Measurements from ENCODE around the gene DMD.

Gene DMD

DNA sequence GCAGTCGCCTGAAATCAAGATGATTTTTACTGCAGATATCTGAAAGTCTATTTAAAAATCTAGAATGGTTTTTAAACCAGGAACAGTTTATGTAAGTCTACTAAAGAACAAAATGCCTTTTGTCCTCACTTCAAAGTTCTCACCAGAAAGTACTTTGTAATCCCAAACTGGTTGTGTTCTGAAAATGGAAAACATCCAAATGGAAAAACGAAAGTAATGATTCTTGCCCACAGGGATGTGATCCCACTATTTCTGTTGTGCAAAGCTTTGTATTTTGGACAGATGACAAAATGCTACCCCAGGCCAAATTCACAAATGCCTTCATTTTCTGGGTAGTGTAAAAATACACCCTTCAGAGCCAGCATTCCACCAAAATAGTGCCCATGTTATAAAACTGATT, 1874.0 kb downstream of the DMD start:
- Histone ChIP-seq H3K9me3 (ENCODE audit: control insufficient read depth, low read length) (no peaks in the 10 kb centered on the region), H3K36me3 (ENCODE audit: control insufficient read depth, insufficient read depth, low read length) (no peaks in the 10 kb centered on the region), H3K4me1 (ENCODE audit: control insufficient read depth, insufficient read depth, low read length, poor library complexity, severe bottlenecking) (peaks cover 4% of the 10 kb centered on the region), H3K4me3 (ENCODE audit: extremely low read depth, insufficient read depth, low read length, poor library complexity, severe bottlenecking) (no peak overlapping the region), H3K27ac (ENCODE audit: low read depth, low read length, severe bottlenecking) (no peak overlapping the region)
- 100% methylated on average over 1 of the region's 2 CpGs; no CpG with 5 or more reads in 1 of the 2 experiments for WGBS, 2 experiments (ENCODE audit: insufficient coverage in 2 of 2)

DNA sequence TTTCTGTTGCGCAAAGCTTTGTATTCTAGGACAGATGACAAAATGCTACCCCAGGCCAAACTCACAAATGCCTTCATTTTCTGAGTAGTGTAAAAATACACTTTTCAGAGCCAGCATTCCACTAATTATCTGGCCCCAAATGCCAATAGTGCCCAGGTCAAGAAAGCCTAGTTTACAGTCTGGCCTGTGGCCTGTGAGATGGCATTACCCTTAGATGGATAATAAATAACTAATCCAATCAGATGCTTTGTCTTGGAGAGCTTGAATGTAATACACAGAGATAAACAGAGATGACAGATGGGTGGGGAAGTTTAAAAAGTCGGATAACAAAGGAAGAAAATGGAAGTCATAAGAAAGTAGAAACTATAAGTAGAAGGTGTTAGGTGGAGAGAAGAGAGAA, 1874.9 kb downstream of the DMD start:
- no peak overlapping the region for H3K4me3 ChIP-seq (ENCODE audit: extremely low read depth, insufficient read depth, low read length, poor library complexity, severe bottlenecking)
- H3K4me1 ChIP-seq (ENCODE audit: control insufficient read depth, insufficient read depth, low read length, poor library complexity, severe bottlenecking) = peaks cover 4% of the 10 kb centered on the region
- H3K36me3 ChIP-seq (ENCODE audit: control insufficient read depth, insufficient read depth, low read length) = no peaks in the 10 kb centered on the region
- no peak overlapping the region for H3K27ac ChIP-seq (ENCODE audit: low read depth, low read length, severe bottlenecking)
- H3K9me3 ChIP-seq (ENCODE audit: control insufficient read depth, low read length) = no peaks in the 10 kb centered on the region
- 50 to 83% methylated on average over 1 of the region's 2 CpGs for WGBS, 2 experiments (ENCODE audit: insufficient coverage in 2 of 2)

DNA sequence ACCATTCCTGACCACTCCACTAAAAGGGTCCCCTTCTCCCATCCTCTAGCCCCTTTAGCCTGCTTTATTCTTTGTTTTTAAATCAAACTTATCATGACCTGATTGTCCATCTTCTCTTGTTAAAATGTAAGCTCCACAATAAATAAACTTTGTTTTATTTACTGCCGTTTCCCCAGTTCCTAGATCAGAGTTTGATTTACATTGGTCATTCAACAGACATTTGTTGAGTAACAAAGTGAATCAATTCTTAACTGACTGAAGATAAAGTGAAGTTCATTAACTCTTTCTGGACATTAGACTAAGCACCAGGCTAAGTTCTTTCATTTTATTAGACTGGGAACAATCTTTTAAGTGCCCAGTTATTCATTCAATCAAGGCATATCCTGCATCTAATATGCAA, 1876.4 kb downstream of the DMD start:
- no peaks in the 10 kb centered on the region for H3K36me3 ChIP-seq (ENCODE audit: control insufficient read depth, insufficient read depth, low read length)
- H3K27ac ChIP-seq (ENCODE audit: low read depth, low read length, severe bottlenecking) = no peak overlapping the region
- H3K4me1 ChIP-seq (ENCODE audit: control insufficient read depth, insufficient read depth, low read length, poor library complexity, severe bottlenecking) = peaks cover 4% of the 10 kb centered on the region
- H3K4me3 ChIP-seq (ENCODE audit: extremely low read depth, insufficient read depth, low read length, poor library complexity, severe bottlenecking) = no peak overlapping the region
- WGBS, 2 experiments (ENCODE audit: insufficient coverage in 2 of 2) = no CpG with 5 or more reads among the region's 1 CpG
- H3K9me3 ChIP-seq (ENCODE audit: control insufficient read depth, low read length) = no peaks in the 10 kb centered on the region

DNA sequence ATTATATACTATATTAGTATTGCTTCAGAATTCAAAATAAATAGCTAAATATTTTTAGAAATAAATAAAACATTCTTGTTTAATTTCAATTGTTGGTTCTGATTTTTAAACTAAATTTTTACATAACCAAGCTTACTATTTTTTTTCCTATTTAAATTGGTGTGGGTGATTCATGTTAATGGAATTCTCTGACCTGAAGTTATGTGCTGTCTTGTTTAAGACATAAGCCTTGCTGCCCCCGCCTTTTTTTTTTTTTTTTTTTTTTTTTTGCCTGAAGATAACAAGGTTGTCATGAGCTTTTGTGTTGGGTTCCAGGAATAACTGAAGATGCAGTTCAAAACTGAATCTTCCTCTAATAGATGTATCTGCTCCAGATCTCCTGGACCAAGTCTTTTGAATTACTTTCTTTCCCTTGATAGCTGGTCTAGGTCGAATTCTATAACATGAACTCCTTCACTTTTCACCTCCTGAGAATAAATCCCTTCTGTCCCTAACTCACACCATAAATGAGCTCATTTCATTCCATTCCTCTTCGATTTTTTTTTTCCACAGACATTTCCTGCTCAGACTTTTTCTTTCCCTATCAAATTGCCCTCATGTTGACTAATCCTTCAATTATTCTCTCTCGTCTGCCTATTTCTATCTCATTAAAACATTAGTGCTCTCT, 1878.1 kb downstream of the DMD start:
- WGBS, 2 experiments (ENCODE audit: insufficient coverage in 2 of 2) = 51 to 74% methylated on average over 2 of the region's 4 CpGs
- Histone ChIP-seq H3K36me3 (ENCODE audit: control insufficient read depth, insufficient read depth, low read length) (no peaks in the 10 kb centered on the region), H3K27ac (ENCODE audit: low read depth, low read length, severe bottlenecking) (peak overlapping the region; percentile 83), H3K9me3 (ENCODE audit: control insufficient read depth, low read length) (no peaks in the 10 kb centered on the region), H3K4me3 (ENCODE audit: extremely low read depth, insufficient read depth, low read length, poor library complexity, severe bottlenecking) (no peak overlapping the region), H3K4me1 (ENCODE audit: control insufficient read depth, insufficient read depth, low read length, poor library complexity, severe bottlenecking) (peaks cover 4% of the 10 kb centered on the region)

DNA sequence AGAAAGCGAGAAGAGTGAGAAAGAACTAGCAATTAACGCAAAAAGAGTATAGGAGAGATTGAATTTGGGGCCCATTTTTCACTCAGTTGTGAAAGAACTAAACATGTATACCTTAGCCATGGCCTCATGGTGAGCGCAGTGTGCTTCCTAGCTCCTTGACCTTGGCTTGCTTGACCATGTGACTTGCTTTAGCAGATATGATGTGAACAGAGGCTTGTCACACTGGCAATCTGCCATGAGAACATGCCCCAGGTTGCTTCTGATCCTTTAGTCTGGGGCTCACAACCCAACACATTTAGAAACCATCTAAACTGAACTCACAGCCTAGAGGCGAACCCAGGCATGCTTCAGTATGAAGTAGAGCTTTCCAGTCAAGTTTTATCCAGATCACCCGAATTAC, 1879.4 kb downstream of the DMD start:
- no peaks in the 10 kb centered on the region for H3K9me3 ChIP-seq (ENCODE audit: control insufficient read depth, low read length)
- peaks cover 4% of the 10 kb centered on the region for H3K4me1 ChIP-seq (ENCODE audit: control insufficient read depth, insufficient read depth, low read length, poor library complexity, severe bottlenecking)
- no peak overlapping the region for H3K27ac ChIP-seq (ENCODE audit: low read depth, low read length, severe bottlenecking)
- 80 to 100% methylated on average over 1 of the region's 5 CpGs for WGBS, 2 experiments (ENCODE audit: insufficient coverage in 2 of 2)
- H3K4me3 ChIP-seq (ENCODE audit: extremely low read depth, insufficient read depth, low read length, poor library complexity, severe bottlenecking) = no peak overlapping the region
- H3K36me3 ChIP-seq (ENCODE audit: control insufficient read depth, insufficient read depth, low read length) = no peaks in the 10 kb centered on the region

DNA sequence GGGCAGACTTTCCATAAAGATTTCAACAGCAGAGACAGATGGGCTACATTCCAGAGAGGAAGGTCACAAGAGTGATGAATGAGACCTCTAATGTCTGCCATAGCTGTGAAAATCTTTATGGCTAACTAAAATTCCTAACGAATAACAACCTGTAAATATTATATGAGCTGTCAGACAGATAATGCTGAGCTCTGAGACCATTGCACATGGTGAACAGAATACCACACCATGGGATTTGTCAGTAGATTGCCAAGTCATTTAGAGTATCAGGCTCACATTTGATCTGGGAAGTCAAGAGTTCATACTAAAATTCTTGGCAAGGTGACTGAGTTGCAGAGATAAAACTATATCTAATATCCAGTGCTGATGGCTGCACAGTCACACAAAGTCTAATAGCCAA, 1880.3 kb downstream of the DMD start:
- Histone ChIP-seq H3K4me3 (ENCODE audit: extremely low read depth, insufficient read depth, low read length, poor library complexity, severe bottlenecking) (no peak overlapping the region), H3K27ac (ENCODE audit: low read depth, low read length, severe bottlenecking) (no peak overlapping the region), H3K4me1 (ENCODE audit: control insufficient read depth, insufficient read depth, low read length, poor library complexity, severe bottlenecking) (peaks cover 4% of the 10 kb centered on the region), H3K36me3 (ENCODE audit: control insufficient read depth, insufficient read depth, low read length) (no peaks in the 10 kb centered on the region), H3K9me3 (ENCODE audit: control insufficient read depth, low read length) (no peaks in the 10 kb centered on the region)
- no CpG with 5 or more reads among the region's 1 CpG for WGBS, 2 experiments (ENCODE audit: insufficient coverage in 2 of 2)

DNA sequence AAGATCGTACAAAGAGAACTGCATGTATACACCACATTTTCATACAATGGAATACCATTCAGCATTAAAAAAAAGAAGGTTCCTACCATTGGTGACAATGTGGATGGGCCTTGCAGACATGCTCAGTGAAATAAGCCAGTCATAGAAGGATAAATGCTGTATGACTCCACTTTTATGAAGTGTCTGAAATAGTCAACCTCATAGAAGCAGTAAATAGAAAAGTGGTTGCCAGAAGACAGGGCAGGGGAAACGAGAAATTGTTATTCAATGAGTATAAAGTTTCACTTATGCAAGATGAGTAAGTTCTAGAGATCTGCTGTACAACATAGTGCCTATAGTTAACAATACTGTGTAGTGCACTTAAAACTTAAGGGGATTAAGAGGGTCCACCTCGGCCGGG, 1882.1 kb downstream of the DMD start:
- no peaks in the 10 kb centered on the region for H3K9me3 ChIP-seq (ENCODE audit: control insufficient read depth, low read length)
- H3K36me3 ChIP-seq (ENCODE audit: control insufficient read depth, insufficient read depth, low read length) = no peaks in the 10 kb centered on the region
- no CpG with 5 or more reads among the region's 4 CpGs for WGBS, 2 experiments (ENCODE audit: insufficient coverage in 2 of 2)
- H3K4me3 ChIP-seq (ENCODE audit: extremely low read depth, insufficient read depth, low read length, poor library complexity, severe bottlenecking) = no peak overlapping the region
- H3K4me1 ChIP-seq (ENCODE audit: control insufficient read depth, insufficient read depth, low read length, poor library complexity, severe bottlenecking) = peaks cover 4% of the 10 kb centered on the region
- no peak overlapping the region for H3K27ac ChIP-seq (ENCODE audit: low read depth, low read length, severe bottlenecking)

DNA sequence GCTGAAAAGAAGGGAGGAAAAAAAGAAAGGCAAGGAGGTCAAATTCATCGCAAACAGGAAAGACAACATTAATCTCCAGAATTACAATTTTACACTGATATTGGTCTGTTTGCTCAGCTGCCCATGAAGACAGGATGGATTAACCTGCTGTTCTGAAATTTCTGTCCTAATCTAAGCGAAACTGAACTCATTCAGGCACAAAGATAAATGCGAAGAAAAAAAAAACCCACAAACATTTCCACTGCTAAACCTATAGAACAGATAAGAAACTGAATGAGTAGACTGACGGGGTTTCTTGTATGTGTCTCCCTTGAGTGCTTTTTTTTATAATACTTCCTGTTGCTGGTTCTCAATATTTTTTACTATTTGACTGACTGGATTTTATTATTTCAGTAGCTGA, 1887.7 kb downstream of the DMD start:
- peaks cover 2% of the 10 kb centered on the region for H3K4me1 ChIP-seq (ENCODE audit: control insufficient read depth, insufficient read depth, low read length, poor library complexity, severe bottlenecking)
- no peak overlapping the region for H3K27ac ChIP-seq (ENCODE audit: low read depth, low read length, severe bottlenecking)
- no peak overlapping the region for H3K4me3 ChIP-seq (ENCODE audit: extremely low read depth, insufficient read depth, low read length, poor library complexity, severe bottlenecking)
- no peaks in the 10 kb centered on the region for H3K36me3 ChIP-seq (ENCODE audit: control insufficient read depth, insufficient read depth, low read length)
- no peaks in the 10 kb centered on the region for H3K9me3 ChIP-seq (ENCODE audit: control insufficient read depth, low read length)
- no CpG with 5 or more reads among the region's 4 CpGs for WGBS, 2 experiments (ENCODE audit: insufficient coverage in 2 of 2)

DNA sequence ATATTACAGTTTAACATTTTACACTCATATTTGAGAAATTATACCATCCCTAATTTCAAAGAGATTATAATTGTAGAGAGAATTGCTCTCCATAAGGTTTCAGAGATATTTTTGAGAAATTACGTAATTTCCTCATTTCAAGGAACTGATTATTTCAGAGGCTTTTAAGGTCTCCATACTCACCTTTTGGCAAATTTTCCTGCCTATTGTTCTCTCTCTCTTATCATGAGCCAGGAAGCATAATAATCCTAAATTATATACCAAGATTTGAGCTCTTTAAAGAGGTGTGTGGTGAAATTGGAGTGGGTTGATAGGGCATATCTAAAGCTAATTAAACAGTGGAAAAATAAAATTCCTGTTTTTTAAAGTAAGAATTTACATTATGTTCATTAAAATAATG, 1890.6 kb downstream of the DMD start:
- Histone ChIP-seq H3K27ac (ENCODE audit: low read depth, low read length, severe bottlenecking) (no peak overlapping the region), H3K9me3 (ENCODE audit: control insufficient read depth, low read length) (no peaks in the 10 kb centered on the region), H3K4me1 (ENCODE audit: control insufficient read depth, insufficient read depth, low read length, poor library complexity, severe bottlenecking) (peaks cover 2% of the 10 kb centered on the region), H3K36me3 (ENCODE audit: control insufficient read depth, insufficient read depth, low read length) (no peaks in the 10 kb centered on the region), H3K4me3 (ENCODE audit: extremely low read depth, insufficient read depth, low read length, poor library complexity, severe bottlenecking) (no peak overlapping the region)
- no CpG with 5 or more reads among the region's 1 CpG for WGBS, 2 experiments (ENCODE audit: insufficient coverage in 2 of 2)

DNA sequence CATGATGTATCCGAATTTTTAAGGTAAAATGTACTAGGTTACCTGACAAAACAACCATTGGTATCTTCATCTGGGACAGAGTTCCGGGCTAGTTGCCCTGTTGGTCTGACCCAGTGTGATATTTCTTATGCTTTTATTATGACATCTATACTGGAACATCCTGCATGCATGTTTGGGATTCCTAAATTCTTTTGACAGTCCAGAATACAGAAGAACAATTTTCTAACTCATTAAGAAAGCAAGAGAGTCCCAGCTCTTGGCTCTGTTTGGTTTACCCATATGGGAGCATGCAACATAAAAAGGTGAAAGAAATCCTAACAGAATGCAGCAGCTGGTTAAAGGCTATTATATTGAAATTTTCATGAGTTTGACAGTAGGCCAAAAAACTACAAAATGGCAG, 1891.8 kb downstream of the DMD start:
- no peak overlapping the region for H3K4me3 ChIP-seq (ENCODE audit: extremely low read depth, insufficient read depth, low read length, poor library complexity, severe bottlenecking)
- no peaks in the 10 kb centered on the region for H3K9me3 ChIP-seq (ENCODE audit: control insufficient read depth, low read length)
- no peaks in the 10 kb centered on the region for H3K36me3 ChIP-seq (ENCODE audit: control insufficient read depth, insufficient read depth, low read length)
- peaks cover 6% of the 10 kb centered on the region for H3K4me1 ChIP-seq (ENCODE audit: control insufficient read depth, insufficient read depth, low read length, poor library complexity, severe bottlenecking)
- no peak overlapping the region for H3K27ac ChIP-seq (ENCODE audit: low read depth, low read length, severe bottlenecking)
- WGBS, 2 experiments (ENCODE audit: insufficient coverage in 2 of 2) = no CpG with 5 or more reads among the region's 2 CpGs

DNA sequence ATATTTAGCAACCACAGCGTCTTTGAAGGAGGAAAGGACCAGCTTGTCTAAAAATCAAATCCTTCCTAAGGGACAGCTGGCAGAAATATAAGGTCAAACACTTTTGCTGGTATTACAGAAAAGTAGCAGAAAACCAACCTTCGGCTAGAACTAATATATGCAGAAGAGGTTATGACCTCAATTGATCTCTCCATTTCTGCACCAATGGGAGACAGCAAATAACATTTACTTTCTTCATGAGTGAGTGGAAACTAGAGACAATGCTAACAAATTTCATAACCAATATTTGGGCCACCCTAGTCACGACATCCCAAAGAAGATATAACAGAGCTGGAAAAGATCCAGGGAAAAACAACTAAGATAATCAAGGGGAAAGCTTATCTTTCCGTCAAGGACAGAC, 1892.5 kb downstream of the DMD start:
- WGBS, 2 experiments (ENCODE audit: insufficient coverage in 2 of 2) = 100% methylated on average over 1 of the region's 4 CpGs; no CpG with 5 or more reads in 1 of the 2 experiments
- H3K27ac ChIP-seq (ENCODE audit: low read depth, low read length, severe bottlenecking) = no peak overlapping the region
- H3K4me3 ChIP-seq (ENCODE audit: extremely low read depth, insufficient read depth, low read length, poor library complexity, severe bottlenecking) = no peak overlapping the region

More for the DNA sequence above, 1892.5 kb downstream of the DMD start:
- Histone ChIP-seq H3K4me1 (ENCODE audit: control insufficient read depth, insufficient read depth, low read length, poor library complexity, severe bottlenecking) (peaks cover 4% of the 10 kb centered on the region), H3K9me3 (ENCODE audit: control insufficient read depth, low read length) (no peaks in the 10 kb centered on the region), H3K36me3 (ENCODE audit: control insufficient read depth, insufficient read depth, low read length) (no peaks in the 10 kb centered on the region)

Data from mesodermal cell (in vitro differentiated cells).